CD4-positive, CD25-positive, alpha-beta regulatory T cell (primary cell): ENCODE data around the gene VSX1. TPM values are rescaled to one million over a fixed set of nuclear protein-coding genes. Genes with fewer than 3 reads are reported as not detected.
A peak's percentile ranks its signal among the peaks of the same experiment; 100 is the strongest.

Source experiments
- ATAC-seq, 2 donors: fragments of 150-1000 bp; cut with Tn5 transposase; one replicate each; pipeline ENCODE4 v1.10.0; 2021; ENCODE audit warnings: low read depth in 2 of 2, moderate number of reproducible peaks in 2 of 2, moderate library complexity in 1 of 2
- DNase-seq, 3 donors: peaks; one replicate each; pipeline versions ENCODE4 v3.0.0 to v3.0.0-alpha.2; 2012 to 2022; ENCODE audit warnings: mixed read lengths in 1 of 3
- H3K27ac ChIP-seq: one replicate; pipeline ENCODE4 v1.7.0; 2013; ENCODE audit warnings: mild to moderate bottlenecking, low read length; ENCODE audit not compliant: insufficient read depth, poor library complexity, severe bottlenecking
- H3K27me3 ChIP-seq: one replicate; pipeline ENCODE4 v1.7.0; 2013; ENCODE audit warnings: low read length; ENCODE audit not compliant: control insufficient read depth, insufficient read depth
- H3K36me3 ChIP-seq: one replicate; pipeline ENCODE4 v1.7.0; 2013; ENCODE audit warnings: mild to moderate bottlenecking, low read length, moderate library complexity; ENCODE audit not compliant: control insufficient read depth, insufficient read depth
- H3K4me1 ChIP-seq: 2 replicates; pipeline ENCODE4 v1.7.0; 2013; ENCODE audit warnings: mild to moderate bottlenecking, low read length; ENCODE audit not compliant: insufficient read depth, control insufficient read depth, poor library complexity, severe bottlenecking
- H3K4me3 ChIP-seq: one replicate; pipeline ENCODE4 v1.7.0; 2013; ENCODE audit warnings: low read depth, mild to moderate bottlenecking, low read length, moderate library complexity
- H3K9me3 ChIP-seq, 2 experiments: 1 replicate in 1 of 2; 2 replicates in 1 of 2; pipeline ENCODE4 v1.7.0; 2013; ENCODE audit warnings: low read length in 2 of 2, mild to moderate bottlenecking in 1 of 2, moderate library complexity in 1 of 2; ENCODE audit not compliant: control insufficient read depth in 2 of 2
- H3K27ac Mint-ChIP-seq, 3 donors: one replicate each; pipeline ENCODE4 v1.8.0; 2020 to 2022; ENCODE audit warnings: mild to moderate bottlenecking in 3 of 3, mixed read lengths in 3 of 3, moderate library complexity in 2 of 3
- H3K27me3 Mint-ChIP-seq: one replicate; pipeline ENCODE4 v1.8.0; 2022; ENCODE audit warnings: mild to moderate bottlenecking, mixed read lengths
- H3K36me3 Mint-ChIP-seq: one replicate; pipeline ENCODE4 v1.8.0; 2020; ENCODE audit warnings: mixed read lengths
- H3K4me1 Mint-ChIP-seq, 4 donors: one replicate each; pipeline ENCODE4 v1.8.0; 2020 to 2022; ENCODE audit warnings: mixed read lengths in 4 of 4, mild to moderate bottlenecking in 1 of 4
- H3K4me3 Mint-ChIP-seq, 4 donors: one replicate each; pipeline ENCODE4 v1.8.0; 2020 to 2022; ENCODE audit warnings: mild to moderate bottlenecking in 4 of 4, mixed read lengths in 4 of 4, moderate library complexity in 3 of 4
- H3K9me3 Mint-ChIP-seq, 7 donors: one replicate each; pipeline ENCODE4 v1.8.0; 2020 to 2022; ENCODE audit warnings: mixed read lengths in 7 of 7, mild to moderate bottlenecking in 3 of 7, moderate library complexity in 2 of 7
- polyA plus RNA-seq, 4 donors: library from polyadenylated mRNA; unstranded; fragments of 300-500 nt; fragmentation: Illumina TruSeq; gene quantifications; one replicate each; pipeline ENCODE4 v1.2.3, GENCODE V29; 2021
- total RNA-seq: library from RNA; stranded (reverse); gene quantifications from one replicate; pipeline ENCODE4 v1.2.3, GENCODE V29; 2022

Gene VSX1
- total and polyA plus RNA-seq, 5 donors from 2014 or later, result not detected

- Mint-ChIP-seq H3K4me3 (peak overlapping the region; percentile 92 to 95 (median 94)), H3K27me3 (peaks cover 14% of the 10 kb centered on the region), H3K27ac (peak overlapping the region; percentile 89 to 96 (median 91)), H3K9me3 (peaks cover 0 to 2% (median 0%) of the 10 kb centered on the region in 7 donors), H3K36me3 (peaks cover 12% of the 10 kb centered on the region), H3K4me1 (peaks cover 20 to 63% (median 42%) of the 10 kb centered on the region in 4 donors)
- ATAC-seq (peak; percentile 33 to 36), DNase-seq (peak; percentile 67 to 77 (median 72))
- Histone ChIP-seq H3K9me3 (no peaks in the 10 kb centered on the region), H3K36me3 (peaks cover 6% of the 10 kb centered on the region), H3K4me3 (peak overlapping the region; percentile 26), H3K27me3 (no peaks in the 10 kb centered on the region), H3K27ac (peak overlapping the region; percentile 90), H3K4me1 (peaks cover 46% of the 10 kb centered on the region)
These were observed 24.5 kb downstream of the VSX1 start for GRCh38 chr20:25057234-25058050.

DNA sequence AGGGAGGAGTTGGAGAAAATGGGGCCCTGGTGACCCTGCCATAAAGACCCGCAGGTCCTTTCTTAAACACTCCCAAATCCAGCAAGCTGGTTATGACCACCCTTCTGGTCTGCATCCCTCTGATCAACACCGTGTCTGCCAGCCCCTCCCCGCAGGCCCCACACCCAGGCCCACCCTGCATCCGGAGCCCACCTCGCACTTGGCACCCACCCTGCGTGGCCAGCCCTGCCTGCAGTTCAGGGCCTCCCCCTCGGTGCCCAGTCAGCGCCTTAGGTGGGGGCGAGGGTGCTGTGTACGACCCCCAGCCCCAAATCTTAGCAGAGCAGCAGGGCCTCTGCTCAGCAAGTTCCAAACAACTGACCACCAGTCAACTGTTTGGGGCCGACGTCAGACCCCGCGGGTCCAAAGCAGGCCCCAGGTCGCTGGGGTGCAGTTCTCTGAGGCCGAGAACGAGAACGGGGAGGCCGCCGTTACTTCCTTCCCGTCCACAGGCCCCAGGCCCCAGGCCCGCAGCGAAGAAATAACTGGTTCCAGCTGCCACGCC is 25.2 kb downstream of the VSX1 start:
- DNase-seq, result no peak
- H3K27me3 ChIP-seq, result no peaks in the 10 kb centered on the region
- peak overlapping the region; percentile 89 to 96 (median 91) for H3K27ac Mint-ChIP-seq
- H3K27me3 Mint-ChIP-seq, result peaks cover 11% of the 10 kb centered on the region
- H3K4me3 Mint-ChIP-seq, result peak overlapping the region; percentile 92 to 95 (median 94)
- no peak for ATAC-seq
- peaks cover 12% of the 10 kb centered on the region for H3K36me3 Mint-ChIP-seq
- no peaks in the 10 kb centered on the region for H3K9me3 ChIP-seq
- peaks cover 0 to 2% (median 0%) of the 10 kb centered on the region in 7 donors for H3K9me3 Mint-ChIP-seq
- H3K36me3 ChIP-seq, result peaks cover 6% of the 10 kb centered on the region
- peak overlapping the region; percentile 90 for H3K27ac ChIP-seq
- peaks cover 46% of the 10 kb centered on the region for H3K4me1 ChIP-seq
- peaks cover 20 to 69% (median 48%) of the 10 kb centered on the region in 4 donors for H3K4me1 Mint-ChIP-seq
- peak overlapping the region; percentile 29 for H3K4me3 ChIP-seq

- Mint-ChIP-seq H3K27me3 (peaks cover 5% of the 10 kb centered on the region), H3K27ac (peak overlapping the region; percentile 89 to 96 (median 91)), H3K4me3 (peak overlapping the region; percentile 92 to 95 (median 94)), H3K4me1 (peaks cover 20 to 76% (median 52%) of the 10 kb centered on the region in 4 donors), H3K9me3 (peaks cover 0 to 2% (median 0%) of the 10 kb centered on the region in 7 donors), H3K36me3 (peaks cover 12% of the 10 kb centered on the region)
- peaks cover 11% of the 10 kb centered on the region for H3K36me3 ChIP-seq
- H3K4me3 ChIP-seq, result peak overlapping the region; percentile 29
- peak overlapping the region; percentile 90 for H3K27ac ChIP-seq
- ATAC-seq, result no peak
- H3K9me3 ChIP-seq, result no peaks in the 10 kb centered on the region
- H3K4me1 ChIP-seq, result peaks cover 46% of the 10 kb centered on the region
- H3K27me3 ChIP-seq, result no peaks in the 10 kb centered on the region
- peak in 1 of 3 donors; percentile 33 for DNase-seq
These were observed 26.0 kb downstream of the VSX1 start for GRCh38 chr20:25055711-25056495.

- no peaks in the 10 kb centered on the region for H3K27me3 ChIP-seq
- H3K27ac ChIP-seq, result peak overlapping the region; percentile 90
- H3K27me3 Mint-ChIP-seq, result peaks cover 5% of the 10 kb centered on the region
- H3K4me3 ChIP-seq, result no peak overlapping the region
- H3K9me3 ChIP-seq, result no peaks in the 10 kb centered on the region
- peaks cover 20 to 77% (median 56%) of the 10 kb centered on the region in 4 donors for H3K4me1 Mint-ChIP-seq
- H3K36me3 ChIP-seq, result peaks cover 11% of the 10 kb centered on the region
- ATAC-seq (no peak), DNase-seq (no peak)
- peak overlapping the region; percentile 92 to 95 (median 94) for H3K4me3 Mint-ChIP-seq
- H3K9me3 Mint-ChIP-seq, result peaks cover 0 to 2% (median 0%) of the 10 kb centered on the region in 7 donors
- peaks cover 9% of the 10 kb centered on the region for H3K36me3 Mint-ChIP-seq
- peak overlapping the region; percentile 87 to 96 (median 89) for H3K27ac Mint-ChIP-seq
- H3K4me1 ChIP-seq, result peaks cover 46% of the 10 kb centered on the region
These were observed 26.8 kb downstream of the VSX1 start for GRCh38 chr20:25054995-25055629.

DNA sequence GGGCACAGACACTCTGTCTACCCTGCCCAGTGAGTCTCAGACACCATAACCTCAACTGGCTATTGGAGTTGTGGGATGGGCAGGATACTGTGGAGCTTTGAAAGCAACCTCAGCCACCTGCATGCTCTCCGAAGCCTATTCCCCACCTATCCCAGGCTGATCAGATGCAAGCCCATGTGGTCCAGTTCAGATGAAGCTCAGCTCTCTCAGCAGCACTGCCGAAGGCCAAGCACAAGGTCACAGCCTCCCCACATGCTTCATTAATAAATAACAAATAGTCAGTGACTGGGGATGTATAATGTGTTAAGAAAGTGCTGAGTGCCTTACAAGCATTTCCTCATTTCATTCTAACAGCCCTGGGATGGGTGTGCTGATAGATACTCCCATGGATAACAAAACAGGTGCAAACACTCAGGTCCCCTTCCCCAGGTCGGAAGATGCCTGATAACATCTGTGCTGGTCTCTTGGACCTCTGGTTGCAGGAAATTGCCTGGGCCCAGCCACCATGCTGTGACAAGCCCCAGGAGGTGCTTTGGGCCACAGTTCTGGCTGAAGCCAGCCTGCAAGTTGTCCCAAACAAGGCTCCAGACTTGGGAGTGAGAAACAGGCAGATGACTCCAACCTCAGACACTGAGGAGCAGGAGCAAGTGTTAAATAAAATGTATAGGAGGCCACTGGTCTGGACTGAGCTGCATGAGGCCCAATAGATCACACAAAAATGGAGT is 27.7 kb downstream of the VSX1 start:
- no peaks in the 10 kb centered on the region for H3K27me3 ChIP-seq
- no peak overlapping the region for H3K4me3 ChIP-seq
- peaks cover 11% of the 10 kb centered on the region for H3K36me3 ChIP-seq
- H3K4me3 Mint-ChIP-seq, result peak overlapping the region in 3 of 4 donors; percentile 36 to 95 (median 93)
- peaks cover 46% of the 10 kb centered on the region for H3K4me1 ChIP-seq
- H3K9me3 ChIP-seq, result no peaks in the 10 kb centered on the region
- no peak for ATAC-seq
- peaks cover 2% of the 10 kb centered on the region for H3K27me3 Mint-ChIP-seq
- H3K36me3 Mint-ChIP-seq, result peaks cover 9% of the 10 kb centered on the region
- H3K4me1 Mint-ChIP-seq, result peaks cover 20 to 81% (median 58%) of the 10 kb centered on the region in 4 donors
- H3K27ac Mint-ChIP-seq, result peak overlapping the region in 2 of 3 donors; percentile 67 to 87
- peak overlapping the region; percentile 16 for H3K27ac ChIP-seq
- DNase-seq, result no peak
- H3K9me3 Mint-ChIP-seq, result peaks cover 0 to 2% (median 0%) of the 10 kb centered on the region in 7 donors

DNA sequence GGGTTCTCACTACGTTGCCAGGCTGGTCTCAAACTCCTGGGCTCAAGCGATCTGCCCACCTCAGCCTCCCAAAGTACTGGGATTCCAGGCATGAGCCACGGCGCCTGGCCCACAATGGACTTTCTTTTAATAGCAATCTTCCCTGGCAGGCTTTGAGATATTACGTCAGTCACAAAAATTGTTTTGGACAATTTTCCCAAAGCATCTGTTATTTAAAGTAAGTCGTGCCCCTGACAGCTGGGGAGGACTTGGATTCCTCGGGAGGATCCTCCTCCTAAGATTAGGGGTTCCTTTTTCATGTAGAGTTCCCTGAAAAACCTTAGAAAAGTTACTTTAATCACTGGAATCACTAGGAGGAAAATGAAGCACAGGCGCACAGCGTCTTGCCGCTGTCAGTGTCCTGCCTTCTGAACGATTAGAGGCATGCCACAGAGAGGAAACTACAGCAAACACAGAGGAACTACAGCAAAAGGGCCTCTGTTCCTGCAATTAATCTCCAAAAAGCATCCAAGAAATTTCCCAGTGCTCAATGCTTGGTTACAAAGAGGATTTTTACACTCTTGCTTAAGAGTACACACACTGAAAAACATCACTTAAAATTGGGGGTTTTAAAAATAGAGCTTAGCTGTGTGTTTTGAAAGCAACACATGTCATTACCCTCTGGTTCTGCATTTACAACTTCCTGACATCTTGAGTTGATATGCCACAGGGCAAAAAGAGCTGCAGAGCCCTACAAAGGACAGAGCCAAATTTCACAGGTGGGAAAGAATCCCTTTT is 28.5 kb downstream of the VSX1 start:
- ATAC-seq (no peak), DNase-seq (no peak)
- peak overlapping the region; percentile 38 to 68 (median 67) for H3K27ac Mint-ChIP-seq
- peak overlapping the region; percentile 21 to 95 (median 41) for H3K4me3 Mint-ChIP-seq
- Histone ChIP-seq H3K4me1 (peaks cover 39% of the 10 kb centered on the region), H3K36me3 (peaks cover 11% of the 10 kb centered on the region), H3K27ac (peak overlapping the region; percentile 16), H3K4me3 (no peak overlapping the region), H3K9me3 (no peaks in the 10 kb centered on the region), H3K27me3 (no peaks in the 10 kb centered on the region)
- H3K9me3 Mint-ChIP-seq, result peaks cover 0 to 2% (median 0%) of the 10 kb centered on the region in 7 donors
- no peaks in the 10 kb centered on the region for H3K27me3 Mint-ChIP-seq
- H3K36me3 Mint-ChIP-seq, result peaks cover 9% of the 10 kb centered on the region
- peaks cover 20 to 78% (median 54%) of the 10 kb centered on the region in 4 donors for H3K4me1 Mint-ChIP-seq
